ENCODE results near the gene BEND7. TPM values are rescaled to one million over a fixed set of nuclear protein-coding genes. Genes with fewer than 3 reads are reported as not detected.

BEND7 gene
- total RNA-seq (2022; extraction: Qiagen RNA extraction) = 8.4 to 10.4 TPM (median 10.0 TPM) in 5 replicates

GRCh38 chr10:13528875-13529713 is at the start of gene BEND7:
TSS of gene BEND7 (minus strand) at chr10:13529014. CDS start at chr10:13528533, 481 bp downstream.

Other genes starting within 250 kb of the BEND7 start
- gene PHYH, start 228.9 kb downstream of the BEND7 start, total RNA-seq (2022; extraction: Qiagen RNA extraction) = 28.7 to 36.6 TPM (median 31.0 TPM) in 5 replicates
- 56.9 to 79.8 TPM (median 63.2 TPM) in 5 replicates for gene SEPHS1, start 180.7 kb downstream of the BEND7 start, total RNA-seq (2022; extraction: Qiagen RNA extraction)
- 17.8 to 24.4 TPM (median 19.3 TPM) in 5 replicates for gene PRPF18, start 58.0 kb upstream of the BEND7 start, total RNA-seq (2022; extraction: Qiagen RNA extraction)

Data from A549 treated with AZD2906 at 1 μM for 4 hours (cell line).